Measurements from ENCODE around the gene NUBPL.

Gene NUBPL, protein sequence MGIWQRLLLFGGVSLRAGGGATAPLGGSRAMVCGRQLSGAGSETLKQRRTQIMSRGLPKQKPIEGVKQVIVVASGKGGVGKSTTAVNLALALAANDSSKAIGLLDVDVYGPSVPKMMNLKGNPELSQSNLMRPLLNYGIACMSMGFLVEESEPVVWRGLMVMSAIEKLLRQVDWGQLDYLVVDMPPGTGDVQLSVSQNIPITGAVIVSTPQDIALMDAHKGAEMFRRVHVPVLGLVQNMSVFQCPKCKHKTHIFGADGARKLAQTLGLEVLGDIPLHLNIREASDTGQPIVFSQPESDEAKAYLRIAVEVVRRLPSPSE

DNA sequence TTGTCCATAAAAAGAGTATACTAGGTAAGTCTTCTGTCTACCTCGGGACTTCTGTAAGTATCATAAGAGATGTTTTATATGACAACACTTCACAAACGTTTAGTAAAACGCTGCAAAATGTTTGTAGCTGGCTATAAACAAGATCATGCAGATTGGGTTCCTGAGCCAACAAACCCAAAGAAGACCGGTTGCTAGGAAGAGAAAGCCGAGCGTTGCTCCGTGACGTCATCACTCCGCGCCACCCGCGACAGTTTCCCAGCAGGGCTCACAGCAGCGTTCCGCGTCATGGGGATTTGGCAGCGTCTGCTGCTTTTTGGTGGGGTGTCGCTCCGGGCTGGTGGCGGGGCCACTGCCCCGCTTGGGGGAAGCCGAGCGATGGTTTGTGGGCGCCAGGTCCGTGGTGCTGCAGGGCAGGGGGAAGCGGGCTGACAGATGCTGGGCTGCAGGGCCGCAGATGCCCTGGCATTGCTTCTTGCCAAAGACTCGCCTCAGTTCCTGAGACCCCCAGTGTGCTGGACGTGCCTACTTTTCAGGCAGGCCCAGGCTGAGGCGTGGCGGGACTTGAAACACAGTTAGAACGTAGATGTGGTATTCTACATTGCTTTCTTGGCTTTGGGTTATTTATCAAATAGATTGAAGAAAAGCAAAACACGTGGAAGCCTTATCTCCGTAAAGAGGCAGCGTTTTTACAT is at the start of gene NUBPL:
Gene NUBPL, plus strand, starts transcription at position 250 of the 692 bp plus-strand sequence. Its CDS starts 36 bp downstream, at position 286.
- DNase-seq, result peak; percentile 93

DNA sequence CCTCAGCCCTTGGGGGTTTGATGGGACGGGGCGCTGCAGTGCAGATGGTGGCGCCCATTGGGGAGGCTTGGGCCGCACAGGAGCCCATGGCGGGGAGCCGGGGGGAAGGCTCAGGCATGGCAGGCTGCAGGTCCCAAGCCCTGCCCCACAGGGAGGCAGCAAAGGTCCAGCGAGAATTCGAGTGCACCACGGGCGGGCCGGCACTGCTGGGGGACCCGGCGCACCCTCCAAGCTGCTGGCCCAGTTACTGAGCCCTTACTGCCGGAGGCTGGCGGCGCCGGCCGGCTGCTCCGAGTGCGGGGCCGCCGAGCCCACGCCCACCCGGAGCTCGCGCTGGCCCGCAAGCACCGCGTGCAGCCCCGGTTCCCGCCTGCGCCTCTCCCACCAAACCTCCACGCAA is 34.1 kb upstream of the NUBPL start:
- no peak for DNase-seq

DNA sequence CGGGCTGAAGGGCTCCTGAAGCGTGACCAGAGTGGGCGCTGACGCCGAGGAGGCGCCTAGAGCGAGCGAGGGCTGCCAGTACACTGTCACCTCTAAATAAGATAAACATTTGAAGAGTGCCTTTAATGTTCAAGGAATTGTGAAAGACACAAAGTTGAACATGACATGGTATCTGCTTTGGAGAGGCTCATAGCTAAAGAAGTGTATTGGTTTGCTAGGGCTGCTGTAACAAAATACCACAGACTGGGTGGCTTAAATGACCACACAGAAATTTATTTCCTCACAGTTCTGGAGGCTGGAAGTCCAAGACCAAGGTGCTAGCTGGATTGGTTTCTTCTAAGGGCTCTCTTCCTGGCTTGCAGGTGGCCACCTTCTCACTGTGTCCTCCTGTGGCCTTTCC is 33.7 kb upstream of the NUBPL start:
- no peak for DNase-seq

DNA sequence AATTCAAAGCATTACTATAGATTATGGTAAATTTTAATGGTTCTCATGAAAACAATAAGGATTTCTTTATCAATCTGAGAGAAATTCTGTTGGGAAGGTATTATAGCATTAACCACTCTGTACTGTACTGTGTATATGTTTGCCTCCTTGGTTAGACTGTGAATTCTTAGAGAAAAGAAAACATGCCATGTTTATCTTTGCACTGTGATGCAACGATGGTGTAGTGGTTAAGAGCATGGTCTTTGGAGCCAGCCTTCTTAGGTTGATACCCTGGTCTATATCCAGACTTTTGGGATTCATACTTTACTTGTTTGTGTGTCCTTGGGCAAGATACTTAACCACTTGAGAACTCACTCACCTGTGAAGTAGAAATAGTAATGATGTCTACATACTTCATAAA is 32.2 kb upstream of the NUBPL start:
- DNase-seq, result no peak

DNA sequence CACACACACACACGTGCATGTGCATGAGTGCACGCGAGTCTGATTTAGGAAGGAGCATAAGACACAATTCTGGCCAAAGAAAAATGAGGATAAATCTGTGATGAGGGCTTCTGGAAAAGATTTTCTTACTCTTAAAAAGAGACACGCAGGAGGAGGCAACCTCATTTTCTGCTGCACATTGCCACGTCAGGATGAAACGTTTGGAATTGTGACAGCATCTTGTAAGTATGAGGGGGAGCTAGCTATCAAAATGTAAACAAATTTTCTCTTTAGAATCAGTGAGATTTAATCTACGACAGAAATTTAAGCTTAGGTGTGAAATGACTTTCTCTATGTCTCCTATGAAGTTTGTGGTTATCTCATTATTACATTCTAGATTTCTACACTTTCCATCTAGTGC is 31.1 kb upstream of the NUBPL start:
- no peak for DNase-seq

DNA sequence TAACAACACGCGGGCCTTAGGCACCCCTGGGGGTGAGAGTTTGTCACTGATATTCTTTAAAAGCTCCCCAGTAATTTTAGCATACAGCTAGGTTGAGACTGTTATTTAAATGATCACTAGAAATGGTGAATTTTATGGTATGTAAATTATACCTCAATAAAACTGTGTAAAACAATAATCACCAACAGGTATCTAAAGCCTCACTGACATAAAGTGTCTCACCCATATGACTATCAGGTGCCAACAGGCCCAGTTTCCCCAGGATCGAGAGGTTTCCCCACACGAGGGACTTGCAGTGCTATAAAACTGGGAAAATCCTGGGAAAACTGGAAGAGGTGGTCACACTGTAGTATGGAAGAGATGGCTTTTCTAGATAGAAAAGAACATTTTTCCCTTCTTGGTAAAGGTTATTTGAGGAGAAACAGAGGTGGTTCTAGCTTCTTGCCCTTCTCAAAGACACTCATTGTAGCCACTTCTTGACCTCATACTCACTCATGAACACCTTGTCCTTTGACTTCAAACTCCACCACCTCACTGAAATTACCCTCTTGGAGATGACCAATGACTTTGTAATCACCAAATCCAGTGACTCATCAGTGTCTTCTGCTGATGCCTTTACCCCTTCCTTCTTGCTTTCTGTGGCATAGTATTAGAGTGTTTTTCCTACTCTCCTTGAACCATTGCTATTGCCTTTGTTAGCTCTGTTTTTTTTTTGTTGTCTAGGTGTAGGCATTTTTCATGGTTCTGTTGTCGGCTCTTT is 24.8 kb upstream of the NUBPL start:
- DNase-seq, result no peak

DNA sequence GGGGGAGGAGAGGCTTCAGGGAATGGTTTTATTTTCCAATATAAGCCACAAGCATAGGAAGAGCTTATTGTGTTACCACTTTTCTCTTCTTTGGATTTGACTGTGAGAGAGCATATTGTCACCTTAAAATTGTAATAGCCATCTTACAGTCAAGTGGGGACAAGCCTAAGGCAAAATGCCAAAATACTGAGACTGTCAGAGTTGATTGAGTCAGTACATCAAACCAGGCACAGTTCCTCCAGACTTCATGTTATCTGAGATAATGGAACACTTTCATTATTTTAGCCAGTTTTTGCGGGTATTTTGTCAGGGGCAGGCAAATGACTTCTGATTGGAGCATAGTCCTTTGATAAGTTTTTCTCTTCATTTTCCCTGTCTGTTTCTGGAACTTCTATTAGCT is 19.5 kb upstream of the NUBPL start:
- no peak for DNase-seq

DNA sequence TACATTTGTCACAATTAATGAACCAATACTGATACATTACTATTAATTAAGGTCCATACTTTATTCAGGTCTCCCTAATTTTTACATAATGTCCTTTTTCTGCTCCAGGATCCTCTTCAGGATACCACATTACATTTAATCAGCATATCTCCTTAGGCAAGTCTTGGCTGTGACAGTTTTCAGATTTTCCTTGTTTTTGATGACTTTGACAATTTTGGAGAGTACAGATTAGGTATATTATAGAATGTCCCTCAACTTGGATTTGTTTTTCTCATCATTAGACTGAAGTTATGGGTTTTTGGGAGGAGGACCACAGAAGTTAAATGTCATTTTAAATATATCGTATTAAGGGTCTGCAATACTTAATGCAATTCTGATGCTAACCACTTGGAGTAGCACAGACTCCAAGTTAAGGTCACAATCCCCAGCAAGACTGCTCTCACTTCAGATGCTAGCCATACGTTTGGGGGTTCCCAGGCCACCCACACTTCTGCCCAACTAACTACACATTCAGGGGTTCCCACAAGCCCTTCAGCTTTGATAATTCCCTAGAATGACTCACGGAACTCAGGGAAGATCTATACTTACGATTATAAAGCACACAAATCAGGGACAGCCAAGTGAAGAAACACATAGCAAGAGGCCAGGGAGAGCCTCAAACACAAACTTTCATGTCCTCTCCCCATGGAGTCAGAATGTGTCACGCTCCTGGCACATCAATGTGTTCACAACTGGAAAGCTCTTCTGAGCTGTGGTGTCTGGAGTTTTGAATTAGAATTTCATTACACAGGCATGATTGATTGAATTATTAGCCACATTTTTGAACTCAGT is 17.0 kb upstream of the NUBPL start:
- no peak for DNase-seq

DNA sequence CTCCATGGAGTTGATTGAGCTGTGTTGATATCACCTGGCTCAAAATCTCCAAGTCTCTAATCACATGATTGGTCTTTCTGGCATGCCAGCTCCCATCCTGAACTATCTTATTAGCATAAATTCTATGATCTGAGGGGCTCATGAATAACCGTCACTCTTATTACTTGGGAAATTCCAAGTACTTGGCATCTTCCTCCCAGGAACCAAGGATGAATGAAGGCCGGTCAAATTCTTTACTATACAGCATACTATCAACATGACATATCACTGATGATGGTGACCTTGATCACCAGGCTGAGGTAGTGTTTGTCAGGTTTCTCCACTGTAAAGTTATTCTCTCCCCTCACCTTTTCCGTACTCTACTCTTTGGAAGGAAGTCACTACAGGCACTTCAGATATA is 16.4 kb upstream of the NUBPL start:
- no peak for DNase-seq

DNA sequence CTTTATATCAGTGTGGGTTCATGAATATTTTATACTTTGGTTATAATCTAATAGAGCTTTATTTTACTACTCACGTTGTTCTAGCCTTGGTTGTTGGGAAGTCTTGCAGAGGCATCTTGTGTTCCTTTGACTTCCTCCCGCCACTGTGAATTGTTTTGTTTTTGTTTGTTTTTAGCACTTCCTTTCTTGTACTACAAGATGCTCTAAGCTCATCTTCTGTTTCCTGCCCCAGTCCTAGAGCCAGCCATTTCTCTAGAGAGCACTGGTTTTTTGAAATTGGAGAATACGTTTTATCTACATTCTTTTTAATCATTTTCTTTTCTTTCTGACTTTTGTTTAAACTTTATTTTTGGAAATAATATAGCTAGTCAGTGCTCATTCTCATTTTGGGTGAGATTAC is 15.9 kb upstream of the NUBPL start:
- no peak for DNase-seq

DNA sequence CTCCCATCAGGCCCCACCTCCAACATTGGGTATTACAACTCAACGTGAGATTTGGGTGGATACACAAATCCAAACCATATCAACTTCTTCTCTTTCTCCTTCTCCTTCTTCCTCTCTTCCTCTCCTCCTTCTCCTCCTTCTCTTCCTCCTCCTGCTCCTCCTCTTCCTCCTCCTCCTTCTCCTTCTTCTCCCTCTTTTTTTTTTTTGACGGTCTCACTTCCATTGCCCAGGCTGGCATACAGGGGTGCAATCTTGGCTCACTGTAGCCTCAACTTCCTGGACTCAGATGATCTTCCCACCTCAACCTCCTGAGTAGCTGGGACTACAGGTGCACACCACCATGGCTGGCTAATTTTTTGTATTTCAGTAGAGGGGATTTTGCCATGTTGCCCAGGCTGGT is 11.4 kb upstream of the NUBPL start:
- no peak for DNase-seq

DNA sequence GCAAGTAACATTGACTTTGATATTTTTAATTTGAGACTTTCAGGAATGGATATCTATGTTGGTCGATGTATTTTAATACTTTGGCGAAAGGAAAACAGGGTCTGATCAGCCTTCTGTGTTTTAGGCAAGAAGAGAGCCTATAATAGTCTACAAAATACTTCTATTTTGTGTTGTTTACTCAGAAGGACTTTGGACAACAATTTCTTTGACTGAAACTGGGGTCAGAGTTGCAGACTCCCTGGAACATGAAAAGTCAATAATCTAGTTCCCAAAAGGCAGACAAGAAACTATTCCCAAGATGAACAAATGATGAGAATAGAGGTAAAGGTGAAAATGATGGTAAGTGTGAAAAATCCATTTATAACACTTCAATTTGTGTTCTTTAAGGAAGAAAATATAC is 10.6 kb upstream of the NUBPL start:
- no peak for DNase-seq

DNA sequence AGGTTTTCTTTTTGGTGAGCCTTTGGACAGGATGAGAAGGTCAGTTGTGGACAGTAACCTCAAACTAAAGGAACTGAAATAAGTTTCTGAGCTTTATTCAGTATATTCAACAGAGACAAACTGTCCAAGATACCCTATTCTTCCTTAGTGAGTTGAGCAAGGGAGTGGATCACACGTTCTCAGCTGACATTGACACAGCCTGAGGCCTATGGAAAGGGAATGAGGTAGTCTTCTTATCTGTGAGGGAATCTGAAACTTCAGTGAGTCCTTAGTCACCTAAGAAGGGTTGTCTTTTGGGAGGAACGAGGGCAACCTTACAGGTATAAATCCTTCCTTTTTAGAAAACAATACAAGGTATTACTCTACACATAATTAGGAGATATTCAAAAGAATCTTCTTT is 5.0 kb upstream of the NUBPL start:
- DNase-seq, result no peak

DNA sequence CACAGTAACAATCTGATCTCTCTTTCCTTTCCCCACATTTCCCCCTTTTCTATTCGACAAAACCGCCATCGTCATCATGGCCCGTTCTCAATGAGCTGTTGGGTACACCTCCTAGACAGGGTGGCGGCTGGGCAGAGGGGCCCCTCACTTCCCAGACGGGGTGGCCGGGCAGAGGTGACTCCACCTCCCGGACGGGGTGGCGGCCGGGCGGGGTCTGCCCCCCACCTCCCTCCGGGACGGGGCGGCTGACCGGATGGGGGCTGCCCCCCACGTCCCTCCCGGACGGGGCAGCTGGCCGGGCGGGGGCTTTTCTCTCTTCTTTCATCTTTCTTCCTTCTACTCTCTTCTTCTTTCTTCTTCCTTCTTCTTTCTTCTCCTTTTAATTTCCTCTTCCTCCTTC is 1.3 kb upstream of the NUBPL start:
- DNase-seq, result no peak

DNA sequence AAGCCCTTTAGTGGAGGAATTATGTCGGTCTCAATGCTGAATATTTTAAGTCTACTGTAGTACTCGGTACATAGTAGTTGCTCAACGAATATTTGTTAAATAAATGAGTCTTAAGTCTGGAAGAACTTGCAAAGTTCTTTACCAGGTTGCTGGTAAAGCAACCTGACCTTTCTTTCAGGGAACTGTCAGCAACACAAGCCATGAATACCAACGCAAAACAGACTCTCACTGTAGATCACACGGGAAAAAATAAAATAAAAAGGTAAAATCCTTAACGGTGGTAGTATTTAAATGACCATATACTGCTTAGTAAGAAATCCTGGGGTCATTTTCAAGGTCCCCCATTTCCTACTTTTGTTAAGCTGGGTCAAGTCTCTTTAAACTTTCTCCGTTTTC is 447 bp upstream of the NUBPL start:
- no peak for DNase-seq

DNA sequence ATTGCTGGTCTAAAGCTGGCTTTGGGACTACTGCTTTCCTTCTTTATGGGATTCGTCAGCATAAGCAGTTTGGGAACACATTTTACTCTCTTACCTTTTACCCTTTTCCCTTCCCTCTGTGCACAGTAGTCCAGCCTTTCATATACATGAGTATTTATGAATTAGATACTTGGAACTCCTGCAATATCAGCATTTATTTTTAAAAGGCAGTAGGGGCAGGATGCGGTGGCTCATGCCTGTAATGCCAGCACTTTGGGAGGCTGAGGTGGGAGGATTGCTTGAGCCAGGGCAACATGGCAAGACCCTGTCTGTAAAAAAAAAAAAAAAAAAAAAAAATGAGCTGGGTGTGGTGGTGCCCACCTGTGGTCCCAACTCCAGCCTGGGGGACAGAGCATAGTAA is 3.0 kb downstream of the NUBPL start:
- DNase-seq, result no peak

DNA sequence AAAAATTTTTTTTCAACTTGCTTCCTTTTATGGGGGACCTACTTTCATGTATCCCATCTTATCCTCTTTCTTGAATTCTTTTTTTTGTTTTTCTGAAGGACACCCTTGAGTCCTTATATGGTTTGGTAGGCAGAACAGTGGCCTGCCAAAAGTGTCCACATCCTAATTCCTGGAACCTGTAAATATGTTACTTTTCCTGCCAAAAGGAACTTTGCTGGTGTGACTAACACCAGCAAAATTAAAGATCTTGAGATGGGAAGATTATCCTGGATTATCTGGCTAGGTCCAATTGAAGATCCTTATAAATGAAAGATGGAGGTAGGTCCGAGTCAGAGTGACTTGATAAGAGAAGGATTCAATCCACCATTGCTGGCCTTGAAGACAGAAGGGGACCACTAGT is 5.3 kb downstream of the NUBPL start:
- DNase-seq, result no peak

DNA sequence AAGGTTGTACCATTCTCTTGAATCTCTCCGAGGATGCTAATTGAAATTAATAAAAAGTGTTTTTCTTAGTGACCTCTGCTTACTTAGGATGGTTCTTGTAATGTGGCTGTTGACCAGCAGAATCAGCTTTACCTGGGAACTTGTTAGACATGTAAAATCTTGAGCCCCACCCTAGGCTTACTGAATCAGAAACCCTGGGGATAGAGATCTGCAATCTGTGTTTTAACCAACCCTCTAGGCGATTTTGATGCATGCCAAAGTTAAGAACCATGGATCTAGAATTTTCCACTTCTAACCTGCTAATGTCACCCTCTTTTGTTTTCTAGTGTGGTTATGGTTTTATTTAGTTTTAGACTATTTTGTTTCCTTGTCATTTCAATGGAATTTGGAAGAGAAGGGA is 6.5 kb downstream of the NUBPL start:
- no peak for DNase-seq

DNA sequence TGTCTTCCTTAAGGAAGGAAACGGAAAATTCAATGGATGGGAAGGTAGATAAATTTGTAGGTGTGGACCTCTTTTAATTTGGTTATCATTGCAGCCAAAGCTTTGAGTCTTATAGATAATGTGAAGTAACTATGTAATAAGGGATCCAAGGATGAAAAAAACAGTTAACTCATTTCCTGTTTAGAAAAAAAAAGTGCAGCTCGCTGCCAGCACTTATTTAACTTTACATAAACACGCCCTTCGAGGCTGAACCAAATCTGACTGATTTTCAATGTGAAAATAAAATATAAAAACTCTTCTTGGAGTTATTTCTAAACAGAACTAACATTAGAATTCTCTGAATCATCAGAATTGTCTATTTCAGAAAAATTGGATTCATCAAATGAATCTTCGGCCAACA is 7.0 kb downstream of the NUBPL start:
- no peak for DNase-seq

DNA sequence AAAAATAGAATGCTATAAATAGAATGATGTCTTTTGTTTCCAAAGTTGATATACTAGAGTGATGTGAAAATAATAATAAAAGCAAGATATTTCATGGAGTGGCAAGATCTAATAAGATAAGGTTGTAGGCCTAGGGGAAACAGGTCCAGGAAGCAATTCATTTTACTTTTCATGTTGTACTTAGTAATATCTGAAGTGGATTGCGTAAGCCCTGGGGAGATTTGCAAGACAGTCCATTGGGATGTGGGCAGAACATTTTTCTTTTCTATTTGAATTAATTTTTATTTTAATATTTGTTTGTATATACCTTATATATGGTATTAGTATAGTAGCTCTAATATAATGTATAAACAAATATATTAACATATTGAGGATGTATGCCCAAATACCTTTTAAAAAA is 7.5 kb downstream of the NUBPL start:
- no peak for DNase-seq

DNA sequence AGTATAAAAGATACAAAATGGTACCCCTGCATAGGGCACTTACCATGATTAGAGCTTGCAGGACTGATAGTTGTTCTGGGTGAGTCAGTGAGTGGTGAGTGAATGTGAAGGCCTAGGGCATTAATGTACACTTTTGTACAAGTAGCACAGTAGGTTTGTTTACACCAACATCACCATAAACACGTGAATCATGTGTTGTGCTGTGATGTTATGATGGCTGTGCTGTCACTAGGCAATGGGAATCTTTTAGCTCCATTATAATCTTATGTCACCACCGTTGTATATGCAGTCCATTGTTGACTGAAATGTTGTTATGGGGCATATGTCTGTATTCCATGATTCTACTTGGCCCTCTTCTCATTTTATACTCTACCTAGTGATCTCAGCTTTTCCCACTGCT is 11.8 kb downstream of the NUBPL start:
- no peak for DNase-seq

DNA sequence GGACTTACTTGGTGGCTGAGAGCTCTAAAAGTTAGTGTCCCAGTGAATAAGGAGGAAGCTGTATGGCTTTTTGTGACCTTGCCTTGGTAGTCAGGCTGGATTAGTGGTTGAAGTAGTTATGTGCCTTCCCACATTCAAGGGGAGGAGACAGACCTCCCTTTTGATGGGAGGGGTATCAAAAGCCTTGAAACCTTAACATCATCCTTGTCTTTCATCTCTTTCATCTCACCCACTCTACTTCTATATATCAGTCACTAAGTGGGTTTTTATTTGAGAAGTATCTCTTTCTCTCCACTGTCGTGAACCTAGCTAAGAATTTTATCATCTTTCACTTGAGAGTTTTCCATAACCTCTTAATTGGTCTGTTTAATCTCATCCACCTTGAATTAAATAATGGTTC is 15.7 kb downstream of the NUBPL start:
- DNase-seq, result no peak

DNA sequence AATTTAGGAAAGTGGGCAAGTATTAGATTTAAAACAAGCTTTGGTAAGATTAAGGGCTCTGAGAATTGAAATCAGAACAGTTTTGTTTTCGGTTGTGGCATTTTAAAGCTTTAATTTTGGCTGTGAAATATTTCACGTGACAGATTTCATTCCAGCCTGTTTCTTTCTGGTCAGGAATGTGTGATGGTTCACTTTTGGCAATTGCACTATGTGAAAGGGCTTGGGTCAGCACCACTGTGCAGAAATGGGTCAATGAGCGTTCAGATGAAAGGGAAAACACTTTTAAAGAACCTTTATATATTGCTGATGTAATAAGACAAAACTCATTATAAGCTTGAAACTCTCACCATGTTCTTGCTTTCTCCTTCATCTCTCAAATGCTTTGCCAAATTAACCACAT is 17.1 kb downstream of the NUBPL start:
- DNase-seq, result no peak
